HG02943 (cell line): Measurements from ENCODE around the gene BRD1.

ENCODE experiments used
- ATAC-seq: cut with Tn5 transposase; IDR thresholded peaks from one replicate; pipeline ENCODE4 v1.9.1; 2021; ENCODE audit warnings: mild to moderate bottlenecking, low read depth, moderate library complexity; ENCODE audit not compliant: unreplicated experiment

Gene BRD1

DNA sequence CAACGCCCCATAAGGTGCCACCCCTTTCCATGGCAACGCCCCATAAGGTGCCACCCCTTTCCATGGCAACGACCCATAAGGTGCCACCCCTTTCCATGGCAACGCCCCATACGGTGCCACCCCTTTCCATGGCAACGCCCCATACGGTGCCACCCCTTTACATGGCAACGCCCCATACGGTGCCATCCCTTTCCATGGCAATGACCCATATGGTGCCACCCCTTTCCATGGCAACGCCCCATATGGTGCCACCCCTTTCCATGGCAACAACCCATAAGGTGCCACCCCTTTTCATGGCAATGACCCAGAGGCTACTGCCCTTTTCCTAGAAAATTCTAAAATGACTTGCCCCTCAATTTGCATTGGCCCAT is 72.1 kb downstream of the BRD1 start:
- ATAC-seq = no peak

DNA sequence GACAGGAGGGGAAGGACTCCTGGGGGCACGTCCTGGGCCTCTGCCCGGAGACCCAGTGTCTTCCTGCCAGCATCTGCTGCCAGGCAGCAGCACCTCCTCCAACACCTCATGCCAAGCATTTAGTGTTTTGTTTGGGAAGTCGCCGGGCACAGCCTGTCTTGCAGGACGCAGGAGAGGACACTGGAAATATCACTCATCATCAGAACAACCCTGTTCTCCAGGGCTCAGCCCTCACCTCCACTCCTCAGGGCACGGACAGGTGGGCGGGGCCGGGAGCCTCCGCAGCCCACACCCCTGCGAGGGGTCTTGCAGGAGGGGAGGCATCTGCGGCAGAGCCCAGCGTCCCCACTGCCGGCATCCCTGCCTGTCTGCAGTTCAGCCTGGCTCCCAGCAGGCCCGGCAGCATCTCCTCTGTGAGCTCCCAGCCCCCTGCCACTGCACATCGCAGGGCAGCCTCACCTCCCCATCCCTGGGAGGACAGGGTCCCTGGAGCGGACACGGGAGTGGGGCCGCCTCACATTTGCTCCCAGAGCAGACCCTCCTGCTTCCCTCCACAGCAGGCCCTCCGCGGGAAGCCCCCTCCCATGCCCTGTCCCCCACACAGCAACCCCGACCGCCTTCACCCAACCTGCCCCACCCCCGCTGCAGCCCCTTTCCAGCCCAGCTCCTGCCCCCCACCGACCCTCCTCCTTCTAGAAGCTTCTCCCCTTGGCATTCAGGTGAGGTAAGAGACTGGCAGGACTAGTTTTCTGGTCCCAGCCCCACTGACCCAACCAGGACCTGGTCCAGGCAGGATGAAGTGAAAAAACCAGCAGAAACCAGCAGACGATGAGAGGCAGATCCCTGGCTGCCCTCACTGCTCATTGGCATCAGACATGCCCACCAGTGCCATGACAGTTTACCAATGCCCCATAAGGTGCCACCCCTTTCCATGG is 72.7 kb downstream of the BRD1 start:
- no peak for ATAC-seq

DNA sequence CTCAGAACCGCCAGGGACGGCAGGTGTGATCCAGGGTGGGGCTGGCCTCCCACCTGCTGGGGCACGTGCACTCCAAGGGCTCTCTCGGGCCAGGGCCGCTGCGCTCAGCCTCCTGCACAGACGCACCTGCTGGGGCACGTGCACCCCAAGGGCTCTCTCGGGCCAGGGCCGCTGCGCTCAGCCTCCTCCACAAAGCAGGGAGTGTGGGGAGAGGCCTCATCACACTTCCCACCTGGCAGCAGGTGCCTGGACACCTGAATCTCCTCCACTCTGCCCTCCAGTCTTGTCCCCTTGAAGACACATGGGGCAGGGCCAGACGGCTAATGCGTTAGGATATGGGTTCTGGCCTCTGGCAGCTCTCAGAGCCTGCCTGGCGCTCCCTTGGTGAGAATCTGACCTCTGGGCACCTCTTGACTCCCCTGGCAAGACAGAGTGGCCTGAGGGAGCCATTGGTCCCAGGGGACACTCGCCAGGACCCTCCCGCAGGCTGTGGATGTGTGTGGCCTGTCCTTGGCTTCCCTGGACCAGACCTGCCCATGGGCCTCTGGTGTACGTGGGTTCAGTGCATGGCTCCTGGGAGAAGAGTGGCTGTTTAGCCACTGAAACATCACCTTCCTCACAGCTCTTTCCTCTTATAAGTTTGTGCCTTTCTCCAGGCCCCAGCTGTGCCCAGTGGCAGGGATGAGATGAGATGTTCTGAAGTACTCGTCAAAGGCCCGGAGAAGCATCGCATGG is 73.5 kb downstream of the BRD1 start:
- no peak for ATAC-seq

DNA sequence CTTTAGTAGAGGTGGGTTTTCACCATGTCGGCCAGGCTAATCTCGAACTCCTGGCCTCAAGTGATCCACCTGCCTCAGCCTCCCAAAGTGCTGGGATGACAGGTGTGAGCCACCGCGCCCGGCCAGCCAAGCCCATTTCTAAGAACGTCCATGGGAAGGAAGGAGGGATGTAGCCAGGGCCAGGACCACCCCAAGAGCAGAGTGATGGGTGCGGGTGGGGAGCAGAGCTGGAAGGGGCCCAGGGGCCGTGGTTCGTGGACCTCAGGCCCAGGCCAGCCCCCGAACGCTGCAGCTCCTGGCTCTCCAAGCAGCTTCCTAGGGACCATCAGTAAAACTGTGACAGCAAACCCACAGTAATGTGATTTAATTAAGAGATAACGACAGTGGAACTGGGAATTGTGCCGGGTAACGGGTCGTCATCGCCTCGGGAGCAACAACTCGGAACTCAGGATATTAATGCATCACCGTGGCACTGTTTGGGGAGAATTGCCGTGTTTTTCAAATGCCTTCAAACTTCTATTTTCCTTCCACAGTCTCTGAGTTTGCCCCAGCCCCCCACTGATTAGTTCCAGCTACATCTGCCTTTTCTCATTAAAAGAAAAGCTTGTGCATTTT is 74.3 kb downstream of the BRD1 start:
- ATAC-seq = no peak

DNA sequence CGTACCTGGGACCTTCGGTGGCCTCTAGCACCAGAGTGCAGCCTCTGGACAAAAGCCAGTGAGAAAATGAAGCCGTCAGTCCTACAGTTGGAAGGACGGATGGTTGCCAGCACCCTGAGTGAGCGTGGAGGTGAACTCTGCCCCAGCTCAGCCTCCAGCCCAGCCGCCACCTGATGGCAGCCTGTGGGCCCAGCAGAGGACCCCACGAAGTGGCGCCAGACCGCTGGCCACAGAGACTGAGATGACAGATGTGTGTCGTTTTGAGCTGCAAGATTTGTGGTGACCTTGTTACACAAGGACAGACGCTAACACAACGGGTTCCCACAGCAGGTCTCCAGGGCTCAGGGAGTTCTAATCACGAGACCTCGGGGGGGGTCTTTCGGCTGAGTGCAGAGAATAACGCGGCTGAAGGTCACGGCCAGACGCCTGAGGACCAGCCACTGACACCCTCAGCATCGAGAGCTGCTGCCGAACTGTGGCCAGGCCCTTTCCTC is 75.0 kb downstream of the BRD1 start:
- ATAC-seq = no peak

DNA sequence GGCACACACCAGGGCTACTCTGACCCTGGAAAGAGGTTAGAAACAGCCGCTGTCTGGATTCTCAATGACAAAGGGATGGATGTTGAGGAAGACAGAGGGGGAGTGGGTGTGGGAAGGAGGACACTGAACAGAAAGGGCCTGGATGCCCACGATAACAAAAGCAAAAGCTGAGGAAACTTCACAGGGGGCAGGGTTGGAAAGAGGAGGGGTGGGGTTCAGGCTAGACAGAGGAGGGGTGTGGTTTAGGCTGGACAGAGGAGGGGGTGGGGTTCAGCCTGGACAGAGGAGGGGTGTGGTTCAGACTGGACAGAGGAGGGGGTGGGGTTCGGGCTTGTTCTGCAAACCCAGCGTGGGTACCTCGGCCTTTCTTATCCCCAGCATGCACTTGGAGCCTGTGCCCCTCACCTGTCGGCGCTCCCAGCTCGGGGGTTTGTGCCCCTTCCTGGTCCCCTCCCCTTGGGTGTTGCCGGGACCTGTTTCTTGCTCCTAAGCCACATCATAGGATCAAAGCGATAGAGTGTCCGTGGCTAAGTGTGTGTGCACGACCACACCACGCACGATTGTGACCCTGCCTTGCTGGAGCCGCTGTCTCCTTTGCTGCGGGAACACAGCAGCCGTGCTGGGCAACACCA is 75.6 kb downstream of the BRD1 start:
- ATAC-seq = no peak

DNA sequence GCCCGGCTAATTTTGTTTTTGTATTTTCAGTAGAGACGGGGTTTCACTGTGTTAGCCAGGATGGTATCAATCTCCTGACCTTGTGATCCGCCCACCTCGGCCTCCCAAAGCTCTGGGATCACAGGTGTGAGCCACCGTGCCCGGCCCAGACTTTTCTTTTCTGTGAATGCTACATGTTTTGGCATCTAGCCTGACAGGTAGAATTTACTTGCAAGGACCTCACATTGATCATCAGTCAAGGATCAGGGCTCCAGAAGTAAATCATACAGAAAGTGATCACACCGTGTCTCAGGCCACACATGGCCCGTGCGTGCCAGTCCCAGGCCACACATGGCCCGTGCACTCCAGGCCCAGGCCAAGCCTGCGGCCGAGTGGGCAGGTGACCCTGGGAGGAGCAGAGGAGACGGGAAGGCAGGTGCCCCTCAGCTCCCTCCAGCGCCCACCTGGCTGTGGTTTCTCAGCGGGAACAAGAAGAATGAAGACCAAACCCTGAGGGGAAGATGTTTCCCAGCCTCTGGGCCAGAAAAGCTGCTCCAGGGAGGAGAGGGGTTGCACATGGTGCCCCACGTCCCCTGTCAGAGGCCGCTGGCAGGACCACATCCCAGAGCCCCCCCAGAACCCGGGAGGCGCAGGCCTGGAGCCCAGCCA is 76.2 kb downstream of the BRD1 start:
- no peak for ATAC-seq

DNA sequence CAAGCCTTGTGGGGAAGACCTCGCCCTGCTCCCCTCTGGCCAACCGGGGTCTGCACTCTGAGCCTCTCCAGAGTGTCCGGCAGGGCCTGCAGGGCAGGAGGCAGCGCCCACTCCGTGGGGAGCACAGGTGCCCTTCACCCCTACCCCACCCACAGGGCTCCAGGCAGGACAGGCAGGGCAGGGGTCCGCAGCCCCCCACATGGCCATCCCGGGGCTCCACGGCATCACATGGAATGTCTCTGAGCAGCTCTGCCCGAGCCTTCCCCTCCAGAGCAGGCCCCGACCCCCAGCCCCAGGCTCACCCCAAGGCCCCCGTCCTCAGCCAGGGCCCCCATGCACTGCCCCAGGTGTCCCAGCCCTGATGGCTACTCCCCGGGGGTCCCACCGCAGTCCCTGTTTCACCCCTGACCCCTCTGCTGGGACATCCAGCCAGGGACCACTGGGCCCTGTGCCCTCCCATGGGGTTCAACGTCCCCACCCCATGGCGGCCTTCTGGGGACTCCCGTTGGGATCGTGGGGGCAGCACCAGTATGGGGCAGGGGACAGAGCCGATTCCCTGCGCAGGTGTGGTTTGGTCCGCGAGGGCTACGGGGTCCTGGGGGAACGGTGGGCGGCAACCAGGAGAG is 77.7 kb downstream of the BRD1 start:
- ATAC-seq = no peak

DNA sequence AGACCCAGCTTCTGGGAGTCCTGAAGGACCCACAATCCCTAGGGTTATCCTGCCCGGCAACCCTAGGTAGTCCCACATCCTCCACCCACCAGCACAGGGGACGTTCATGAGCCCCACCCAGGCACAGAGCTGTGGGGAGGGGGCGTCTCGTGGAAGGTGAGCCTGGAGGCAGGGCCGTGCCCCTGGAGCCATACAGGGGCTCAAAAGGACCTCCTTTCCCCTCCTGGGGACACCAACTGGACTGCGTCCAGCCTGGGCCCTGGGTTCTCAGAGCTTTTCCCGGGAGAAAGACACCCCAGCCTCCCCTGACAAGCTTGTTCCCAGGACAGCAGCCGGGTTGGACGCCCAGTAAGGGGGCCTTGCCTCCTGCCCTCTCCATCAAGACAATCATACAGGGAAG is 78.4 kb downstream of the BRD1 start:
- ATAC-seq = no peak

DNA sequence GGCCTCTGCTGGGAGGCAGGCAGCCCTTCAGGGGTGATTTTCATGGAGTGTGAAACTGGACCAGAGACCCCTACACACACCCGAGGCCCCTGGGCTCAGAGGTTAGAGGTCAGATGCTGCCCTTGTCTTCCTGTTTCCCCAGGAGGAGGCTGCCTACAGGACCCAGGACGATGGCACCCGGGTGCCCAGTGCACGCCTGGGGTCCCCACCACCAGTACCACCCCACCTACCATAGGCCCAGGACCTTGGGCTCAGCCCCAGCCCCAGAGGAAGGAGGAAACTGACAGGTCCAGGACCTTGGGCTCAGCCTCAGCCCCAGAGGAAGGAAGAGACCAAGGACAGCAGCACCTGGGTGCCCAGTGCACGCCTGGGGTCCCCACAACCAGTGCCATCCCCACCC is 79.2 kb downstream of the BRD1 start:
- no peak for ATAC-seq

DNA sequence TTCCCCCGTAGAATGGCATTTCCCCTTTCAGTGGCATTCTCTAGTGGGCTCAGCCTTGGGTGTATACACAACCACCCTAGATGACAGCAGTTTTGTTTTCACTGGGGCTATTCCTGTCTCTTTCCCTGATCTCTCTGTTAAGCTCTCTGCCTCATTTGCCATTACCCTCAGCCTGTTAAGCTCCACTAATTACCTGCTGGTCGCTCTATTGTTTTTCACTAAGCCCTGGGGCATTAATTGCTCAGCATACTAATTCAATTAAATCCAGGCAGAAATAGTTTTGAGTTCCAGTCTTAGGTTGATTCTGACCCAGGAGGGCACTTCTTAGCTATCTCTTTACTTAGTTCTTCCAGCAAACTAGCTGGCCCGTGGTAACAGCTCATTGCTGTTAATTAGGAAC is 80.0 kb downstream of the BRD1 start:
- no peak for ATAC-seq

DNA sequence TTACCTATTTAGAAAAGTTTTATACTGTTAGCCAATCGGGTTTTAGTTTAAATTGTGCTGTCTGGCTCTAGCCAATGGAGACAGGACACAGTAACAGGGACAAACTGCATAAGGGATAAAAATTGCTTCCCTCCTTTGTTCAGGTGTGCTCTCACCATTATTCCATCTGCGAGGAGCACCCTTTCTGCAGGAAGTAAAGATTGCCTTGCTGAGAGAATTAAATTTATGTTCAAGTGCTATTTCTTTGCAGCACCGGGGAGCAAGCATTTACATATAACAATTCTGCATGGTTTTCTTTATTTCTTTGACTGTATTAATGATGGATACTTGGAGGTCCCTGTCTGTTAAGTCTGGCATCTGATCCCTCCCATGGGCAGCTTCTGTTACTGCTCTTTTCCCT is 80.5 kb downstream of the BRD1 start:
- no peak for ATAC-seq

DNA sequence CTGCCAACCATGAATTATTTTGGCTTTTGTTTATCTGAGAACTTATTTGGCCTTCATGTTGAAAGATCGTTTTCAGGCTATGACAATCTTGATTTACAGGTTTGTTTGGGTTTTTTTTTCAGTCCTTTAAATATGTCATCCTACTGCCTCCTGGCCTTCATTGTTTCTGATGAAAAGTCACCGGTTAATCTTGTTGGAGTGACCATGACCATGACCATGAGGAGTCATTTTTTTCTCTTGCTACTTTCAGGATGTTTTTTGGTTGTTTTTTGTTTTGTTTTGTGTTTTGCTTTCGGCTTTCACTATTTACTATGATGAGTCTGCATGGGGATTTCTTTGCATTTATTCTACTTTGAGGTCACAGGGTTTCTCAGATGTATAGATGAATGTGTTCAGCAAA is 81.6 kb downstream of the BRD1 start:
- no peak for ATAC-seq

DNA sequence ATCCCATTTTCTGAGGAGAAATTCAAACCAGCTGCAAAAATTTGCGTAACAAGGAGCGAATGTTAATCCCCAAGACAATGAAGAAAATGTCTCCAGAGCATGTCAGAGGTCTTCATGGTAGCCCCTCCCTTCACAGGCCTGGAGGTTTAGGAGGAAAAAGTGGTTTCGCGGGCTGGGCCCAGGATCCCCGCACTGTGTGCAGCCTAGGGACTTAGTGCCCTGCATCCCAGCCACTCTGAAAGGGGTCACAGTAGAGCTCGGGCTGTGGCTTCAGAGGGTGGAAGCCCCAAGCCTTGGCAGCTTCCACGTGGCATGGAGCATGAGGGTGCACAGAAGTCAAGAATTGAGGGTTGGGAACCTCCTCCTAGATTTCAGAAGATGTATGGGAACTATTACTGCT is 87.4 kb downstream of the BRD1 start:
- no peak for ATAC-seq

DNA sequence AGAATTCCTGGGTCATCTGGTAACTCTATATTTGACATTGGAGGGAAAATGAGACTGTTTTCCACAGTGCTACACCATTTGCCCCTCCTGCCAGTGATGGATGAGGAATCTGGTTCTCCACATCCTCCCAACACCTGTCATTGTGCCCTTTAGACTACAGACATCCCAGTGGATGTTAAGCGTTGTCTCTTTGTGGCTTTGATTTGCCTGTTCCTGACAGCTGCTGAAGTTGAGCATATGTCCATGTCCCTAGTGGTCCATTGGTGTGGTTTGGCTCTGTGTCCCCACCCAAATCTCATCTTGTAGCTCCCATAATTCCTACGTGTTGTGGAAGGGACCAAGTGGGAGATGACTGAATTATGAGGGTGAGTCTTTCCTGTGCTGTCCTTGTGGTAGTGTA is 88.5 kb downstream of the BRD1 start:
- ATAC-seq = no peak

DNA sequence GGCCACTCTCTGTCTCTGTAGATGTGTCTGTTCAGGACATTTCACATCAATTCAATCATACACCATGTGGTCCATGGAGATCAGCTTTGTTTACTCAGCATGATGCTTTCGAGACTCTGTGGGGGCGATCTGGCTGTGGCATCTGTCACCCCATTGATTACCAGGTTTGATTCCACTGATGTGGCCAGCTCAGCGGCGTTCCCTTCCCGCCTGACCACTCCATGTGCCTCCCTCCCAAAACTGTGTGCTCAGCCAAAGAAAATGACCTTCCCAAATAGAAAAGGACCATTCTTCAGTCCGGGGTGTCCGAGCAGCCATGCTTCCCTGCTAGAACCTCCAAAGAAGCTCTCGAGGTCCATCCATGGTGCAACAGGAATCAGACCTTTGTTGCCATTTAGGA is 89.1 kb downstream of the BRD1 start:
- ATAC-seq = no peak

DNA sequence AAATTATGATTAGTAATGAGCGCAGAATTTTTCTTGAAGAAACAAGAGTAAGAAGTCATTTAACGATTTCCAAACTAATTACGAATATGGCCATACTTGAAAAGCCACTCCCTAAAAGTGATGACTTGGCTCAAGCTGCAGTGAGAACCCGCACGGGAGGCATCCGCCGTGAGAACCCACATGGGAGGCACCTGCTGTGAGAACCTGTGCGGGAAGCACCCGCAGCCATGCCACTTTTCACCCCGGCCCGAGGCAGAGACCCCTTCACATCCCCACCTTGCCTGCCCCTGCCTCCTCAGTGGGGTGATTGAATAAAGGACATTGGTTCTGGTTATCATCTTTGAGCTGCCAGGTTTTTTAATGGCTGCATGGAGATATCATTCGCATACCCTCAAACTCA is 89.7 kb downstream of the BRD1 start:
- ATAC-seq = no peak

DNA sequence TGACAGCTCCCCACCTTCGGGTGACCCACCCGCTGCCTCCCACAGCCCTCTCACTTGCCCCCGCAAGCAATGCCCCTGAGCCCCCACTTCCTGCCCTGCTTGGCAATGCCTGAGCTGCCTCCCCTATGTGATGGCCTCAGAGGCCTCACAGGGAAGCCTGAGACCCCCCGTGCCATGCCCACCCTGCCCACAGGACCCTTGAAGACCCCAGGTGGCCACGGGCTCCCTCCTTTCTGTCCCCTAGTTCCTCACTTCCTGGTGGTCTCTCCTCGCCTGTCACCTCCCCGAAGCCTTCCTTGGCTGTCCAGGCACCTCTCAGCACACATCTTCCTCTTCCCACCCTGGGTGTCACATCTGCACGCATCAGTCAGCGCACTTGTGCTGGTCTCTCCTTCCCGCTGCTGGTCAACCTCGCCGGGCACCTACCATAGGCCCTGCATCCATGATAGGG is 90.5 kb downstream of the BRD1 start:
- no peak for ATAC-seq

DNA sequence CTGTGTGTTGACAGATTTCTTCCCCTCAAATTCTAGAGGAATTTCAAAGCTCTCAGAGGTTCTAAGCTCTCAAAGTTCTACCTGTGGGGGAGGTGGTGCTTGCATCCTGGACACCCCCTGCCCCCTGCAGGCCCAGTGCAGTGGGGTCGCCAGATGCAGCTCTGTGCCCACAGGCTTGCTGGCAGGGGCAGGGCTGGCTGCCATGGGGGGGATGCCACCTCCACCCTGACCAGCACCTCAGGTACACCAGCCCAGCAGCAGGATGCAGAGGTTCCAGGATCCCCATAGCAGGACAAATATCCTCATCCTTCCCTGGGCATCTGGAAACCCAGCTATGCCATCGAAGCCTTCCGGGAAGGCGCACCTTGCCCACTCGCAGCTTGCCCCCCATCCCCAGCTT is 91.1 kb downstream of the BRD1 start:
- ATAC-seq = no peak

DNA sequence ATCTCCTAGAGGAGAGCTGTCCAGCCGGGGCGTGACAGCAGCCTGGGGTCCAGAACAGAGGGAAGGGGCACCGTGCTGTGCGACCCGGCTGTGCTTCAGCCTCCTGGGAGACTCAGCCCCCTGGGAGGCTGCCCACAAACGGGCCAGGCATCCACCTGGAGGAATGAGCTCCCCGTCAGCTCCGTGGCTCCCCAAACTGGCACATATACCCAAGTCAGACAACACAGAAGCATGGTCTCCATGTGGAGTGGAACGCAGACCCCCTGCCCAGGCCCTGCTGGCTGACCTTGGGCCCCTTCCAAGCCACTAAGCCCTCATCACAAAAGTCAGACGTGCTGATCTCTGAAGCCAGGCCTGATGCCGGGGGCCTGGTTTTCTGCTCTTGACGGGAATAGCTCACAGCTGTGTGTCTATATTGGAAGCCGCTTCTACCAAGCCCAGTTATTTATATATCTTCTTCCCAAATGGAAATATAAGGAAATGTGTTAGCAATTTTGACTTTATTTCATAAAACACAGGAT is 91.7 kb downstream of the BRD1 start:
- no peak for ATAC-seq
